HG03565 (cell line): ENCODE data around the gene PATJ.
A peak's percentile ranks its signal among the peaks of the same experiment; 100 is the strongest.
"Not testable (repeated sequence)": the region's sequence is repeated elsewhere in the genome, so short reads cannot be mapped to it uniquely, and the experiment has no call there.

Experiments
- ATAC-seq: cut with Tn5 transposase; IDR thresholded peaks from one replicate; pipeline ENCODE4 v1.9.1; 2021; ENCODE audit warnings: mild to moderate bottlenecking, moderate library complexity; ENCODE audit not compliant: unreplicated experiment

PATJ gene

DNA sequence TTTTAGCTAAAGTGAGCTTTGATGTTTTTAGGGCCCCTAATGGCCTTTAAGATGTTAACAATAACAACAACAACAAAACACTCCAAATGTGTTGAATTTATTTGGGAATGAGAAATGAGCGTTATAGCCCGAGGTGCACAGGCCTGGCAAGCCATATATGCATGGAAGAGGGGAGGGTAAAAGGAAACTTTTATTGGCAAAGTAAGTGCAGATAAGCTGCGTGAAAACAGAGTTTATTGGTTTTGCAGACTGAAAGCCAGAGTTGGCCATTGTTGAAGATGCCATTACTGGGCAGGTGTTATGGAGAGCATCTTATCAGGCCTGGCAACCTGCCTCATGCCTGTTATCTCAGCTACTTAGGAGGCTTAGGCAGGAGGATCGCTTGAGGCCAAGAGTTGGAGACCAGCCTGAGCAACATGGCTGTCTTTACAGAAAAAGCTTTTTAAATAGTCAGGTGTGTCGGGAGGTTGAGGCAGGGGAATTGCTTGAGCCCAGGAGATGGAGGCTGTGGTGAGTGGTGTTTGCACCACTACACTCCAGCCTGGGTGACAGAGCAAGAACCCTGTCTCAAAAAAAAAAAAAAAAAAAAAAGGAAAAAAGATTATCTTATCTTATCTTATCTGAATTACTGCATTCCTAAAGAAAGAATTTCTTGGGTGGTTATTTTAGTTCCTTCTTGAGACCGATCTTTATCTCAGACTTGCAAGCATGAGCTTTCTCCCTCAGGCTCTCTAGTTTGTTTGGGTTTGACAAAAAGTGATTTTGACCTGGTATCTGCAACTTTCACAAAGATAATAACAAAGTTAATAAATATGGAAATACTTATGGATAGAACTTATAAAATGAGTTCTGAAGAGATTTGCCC lies 1.7 kb downstream of the PATJ start:
- no peak for ATAC-seq

DNA sequence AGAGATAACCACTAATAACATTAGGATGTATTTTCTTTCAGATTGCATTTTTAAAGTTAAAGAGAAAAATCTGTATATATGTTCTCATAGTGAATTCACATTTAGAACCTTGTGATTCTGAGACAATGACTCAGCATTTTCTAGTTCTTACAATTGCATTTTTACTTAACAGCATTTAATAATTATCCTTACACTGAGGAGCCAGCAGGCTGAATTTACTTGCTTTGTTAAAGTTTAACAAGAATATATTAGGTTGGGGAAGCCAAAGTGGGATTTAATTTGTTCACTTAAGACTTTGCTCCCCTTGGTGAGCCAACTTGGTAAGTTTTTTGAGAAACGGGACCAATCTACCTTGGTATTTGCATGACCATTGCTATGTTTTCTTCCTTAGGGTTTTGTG lies 4.5 kb downstream of the PATJ start:
- no peak for ATAC-seq

DNA sequence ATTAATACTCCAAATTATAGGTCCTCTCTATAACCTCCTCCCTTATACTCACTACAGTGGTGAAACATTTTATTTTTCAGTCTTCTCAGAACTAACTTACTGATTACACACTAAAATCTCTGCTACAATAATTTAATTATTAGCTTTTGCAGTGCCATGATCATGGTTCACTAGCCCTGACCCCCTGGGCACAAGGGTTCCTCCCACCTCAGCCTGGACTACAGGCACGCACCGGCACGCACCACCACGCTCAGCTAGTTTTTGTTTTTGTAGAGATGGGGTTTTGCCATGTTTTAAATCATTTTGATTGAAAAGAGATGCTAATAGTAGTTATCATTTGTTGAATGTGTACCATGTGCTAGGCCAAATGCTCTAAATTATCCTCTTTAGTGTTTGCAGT lies 6.3 kb downstream of the PATJ start:
- ATAC-seq: no peak

DNA sequence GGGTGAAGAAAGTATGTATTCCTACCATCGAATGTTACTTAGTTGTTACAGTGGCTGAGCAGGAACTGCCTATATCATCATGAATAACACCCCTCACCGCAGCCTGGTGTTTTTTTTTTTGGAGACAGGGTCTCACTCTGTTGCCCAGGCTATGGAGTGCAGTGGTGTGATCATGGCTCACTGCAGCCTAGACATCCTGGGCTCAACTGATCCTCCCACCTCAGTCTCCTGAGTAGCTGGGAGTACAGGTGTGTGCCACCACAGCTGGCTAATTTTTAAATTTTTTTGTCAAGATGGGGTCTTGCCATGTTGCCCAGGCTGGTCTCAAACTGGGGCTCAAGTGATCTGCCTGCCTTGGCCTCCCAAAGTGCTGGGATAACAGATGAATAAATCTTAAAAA lies 7.3 kb downstream of the PATJ start:
- ATAC-seq: no peak

DNA sequence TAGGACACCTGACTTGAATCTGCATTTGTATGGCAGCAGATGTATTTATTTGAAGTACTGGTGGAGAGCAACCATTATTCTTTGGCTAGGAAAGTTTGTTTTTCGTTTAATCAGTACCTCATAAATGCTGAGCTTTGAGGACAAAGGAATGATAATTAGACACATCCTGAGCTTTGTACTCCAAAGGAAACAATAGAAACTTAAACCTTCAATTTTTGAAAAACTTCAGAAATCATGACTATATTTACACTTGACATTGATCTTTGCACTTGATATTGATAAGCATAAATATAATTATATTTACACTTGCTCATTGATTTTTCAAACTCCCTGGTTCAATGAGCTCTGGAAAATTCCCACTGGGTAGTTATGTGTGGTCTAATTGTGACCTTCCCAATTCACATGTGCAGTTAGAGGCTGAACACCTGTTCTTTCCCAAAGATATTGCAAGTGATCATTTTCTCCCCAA lies 10.7 kb downstream of the PATJ start:
- no peak for ATAC-seq

GRCh38 chr1:61753998-61754508 lies 11.8 kb downstream of the PATJ start:
- no peak for ATAC-seq

GRCh38 chr1:61754545-61754944 lies 12.3 kb downstream of the PATJ start:
- ATAC-seq: no peak

GRCh38 chr1:61756773-61757172 lies 14.5 kb downstream of the PATJ start:
- no peak for ATAC-seq

GRCh38 chr1:61757950-61758349 lies 15.7 kb downstream of the PATJ start:
- no peak for ATAC-seq

DNA sequence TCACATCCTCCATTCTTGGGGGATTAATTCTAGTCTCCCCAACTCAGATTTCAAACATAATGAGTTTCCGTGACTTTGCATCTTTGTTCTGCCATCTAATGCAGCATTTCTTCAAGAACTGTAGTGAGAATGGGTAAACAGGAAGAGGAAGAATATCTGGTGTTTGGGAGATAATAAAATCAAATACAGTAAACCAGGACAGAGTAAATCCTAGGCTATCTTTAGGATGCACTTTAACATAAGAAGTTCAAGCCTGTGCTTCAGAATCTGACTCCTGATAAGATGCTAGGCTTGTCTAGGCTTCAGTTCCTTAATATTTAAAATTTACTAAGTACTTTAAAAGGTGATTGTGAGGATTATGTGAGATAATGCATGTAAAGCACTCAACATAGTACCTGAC lies 27.9 kb downstream of the PATJ start:
- no peak for ATAC-seq

DNA sequence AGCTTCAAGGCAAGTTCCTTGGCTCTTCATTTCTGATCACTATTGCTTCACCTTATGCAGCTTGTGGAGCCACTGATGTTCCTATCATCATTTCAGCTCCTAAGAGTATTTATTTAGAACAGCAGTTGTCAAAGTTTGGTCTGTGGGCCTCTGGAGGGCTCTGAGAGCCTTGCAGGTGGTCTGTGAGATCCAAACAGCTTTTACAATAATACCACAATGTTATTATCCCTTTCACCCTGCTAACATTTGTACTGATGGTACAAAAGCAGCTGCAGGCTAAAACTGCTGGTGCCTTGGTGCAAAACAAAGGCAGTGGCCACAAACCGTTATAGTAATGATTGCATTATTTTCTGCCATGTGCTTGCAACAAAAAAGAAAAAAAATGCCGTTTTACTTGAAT lies 33.8 kb downstream of the PATJ start:
- ATAC-seq: no peak

GRCh38 chr1:61779231-61779630 lies 37.0 kb downstream of the PATJ start:
- ATAC-seq: no peak

- no peak for ATAC-seq
Measured at GRCh38 chr1:61781151-61781550, 38.9 kb downstream of the PATJ start.

GRCh38 chr1:61782771-61783170 lies 40.5 kb downstream of the PATJ start:
- ATAC-seq: peak; percentile 81

DNA sequence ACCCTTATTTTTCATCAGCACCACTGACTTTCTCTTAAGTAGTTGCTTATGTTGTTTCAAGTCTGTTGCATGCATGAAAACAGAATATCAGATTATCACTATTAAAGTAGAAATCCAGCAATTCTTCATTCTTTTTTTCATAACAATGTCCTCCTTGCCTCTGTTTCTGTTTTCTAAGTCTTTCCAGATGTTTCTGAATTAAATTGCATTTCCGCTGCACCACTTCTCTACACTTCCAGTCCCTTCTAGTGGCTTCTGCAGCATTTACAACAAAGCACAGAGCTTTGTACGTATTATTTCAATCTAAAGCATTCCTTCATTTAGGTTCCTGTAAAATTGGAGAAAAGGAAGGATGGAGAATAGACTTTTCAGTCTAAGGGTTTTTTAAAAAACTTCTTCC lies 42.4 kb downstream of the PATJ start:
- no peak for ATAC-seq

GRCh38 chr1:61790837-61791236 lies 48.6 kb downstream of the PATJ start:
- ATAC-seq: no peak

- ATAC-seq: no peak
Measured at GRCh38 chr1:61797045-61797755, 54.9 kb downstream of the PATJ start.

- not testable (repeated sequence) for ATAC-seq
Measured at GRCh38 chr1:61801047-61801446, 58.8 kb downstream of the PATJ start.

DNA sequence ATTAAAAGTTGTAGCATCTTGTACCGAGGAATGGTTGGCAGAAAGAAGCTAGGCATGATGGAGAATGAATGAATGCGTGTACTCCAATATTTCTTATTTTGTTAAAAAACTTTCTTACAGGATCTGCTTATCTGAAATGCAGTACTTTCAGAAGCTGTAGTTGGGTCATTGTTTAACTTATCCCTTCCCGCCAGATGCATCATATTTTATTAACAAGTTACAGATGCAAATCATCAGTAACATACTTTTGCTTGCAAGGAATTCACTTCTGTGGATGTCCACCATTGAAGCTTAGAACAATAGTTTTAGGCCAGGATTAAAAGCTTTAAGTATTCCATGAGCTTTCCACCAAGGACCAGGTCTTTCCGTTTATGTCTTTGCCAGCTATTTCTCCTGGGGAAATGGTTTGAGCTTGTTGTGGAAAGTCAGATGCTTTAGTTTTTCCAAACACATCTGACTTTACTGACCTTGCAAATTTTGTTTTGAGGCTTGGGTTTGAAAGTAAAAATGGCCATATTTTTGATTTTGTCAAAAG lies 65.4 kb downstream of the PATJ start:
- no peak for ATAC-seq

DNA sequence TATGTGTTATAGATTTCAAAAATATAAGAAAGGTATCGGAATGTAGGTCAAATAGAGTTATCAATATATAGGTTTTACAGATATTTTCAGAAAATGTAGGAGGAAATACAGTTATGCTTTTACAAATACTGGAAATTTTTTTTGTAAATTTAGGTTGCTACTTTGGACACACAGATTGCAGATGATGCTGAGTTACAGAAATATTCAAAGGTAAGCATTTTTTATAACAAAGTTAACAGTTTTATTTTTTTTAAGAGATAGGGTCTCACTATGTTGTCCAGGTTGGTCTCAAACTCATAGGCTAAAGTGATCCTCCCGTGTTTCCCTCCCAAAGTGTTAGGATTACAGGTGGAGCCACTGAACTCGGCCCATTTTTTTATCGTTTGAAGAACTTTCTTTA lies 66.0 kb downstream of the PATJ start:
- no peak for ATAC-seq

GRCh38 chr1:61808968-61809367 lies 66.7 kb downstream of the PATJ start:
- no peak for ATAC-seq

- no peak for ATAC-seq
Measured at GRCh38 chr1:61812916-61813315, 70.6 kb downstream of the PATJ start.
